ENCODE results near the gene ERH. TPM values are rescaled to one million over a fixed set of nuclear protein-coding genes. Genes with fewer than 3 reads are reported as not detected.

Gene ERH
- total RNA-seq, 4 donors from 2014 or later = 52.6 to 88.0 (median 74.3) TPM

GRCh38 chr14:69374235-69374634, 23.9 kb downstream of the ERH start:
- Histone ChIP-seq H3K9me3 (no peaks in the 10 kb centered on the region), H3K4me1 (no peaks in the 10 kb centered on the region), H3K27ac (no peak overlapping the region), H3K4me3 (replicated peaks in 1 of 3) (no peak overlapping the region), H3K36me3 (peaks cover 8 to 9% of the 10 kb centered on the region in 2 donors), H3K27me3 (no peaks in the 10 kb centered on the region)
- TF ChIP-seq CTCF (IDR thresholded peaks at IDR 0.05) = no peak
- TF ChIP-seq POLR2A (IDR thresholded peaks at IDR 0.05) = no peak
- intact Hi-C loops (cut with DNase I) = no loop called here
- DNase-seq = no peak

- H3K9me3 ChIP-seq = no peaks in the 10 kb centered on the region
- TF ChIP-seq CTCF (IDR thresholded peaks at IDR 0.05) (no peak), POLR2A (IDR thresholded peaks at IDR 0.05) (no peak)
- no peak overlapping the region for H3K27ac ChIP-seq
- intact Hi-C loops (cut with DNase I) = no loop called here
- no peak for DNase-seq
- no peak overlapping the region for H3K4me3 ChIP-seq (replicated peaks in 1 of 3)
- peaks cover 8 to 9% of the 10 kb centered on the region in 2 donors for H3K36me3 ChIP-seq
- WGBS, 2 donors = 0 to 80% methylated on average over 1 of the region's 1 CpG
- no peaks in the 10 kb centered on the region for H3K27me3 ChIP-seq
- no peaks in the 10 kb centered on the region for H3K4me1 ChIP-seq
Observed at GRCh38 chr14:69373104-69373503, 25.0 kb downstream of the ERH start.

GRCh38 chr14:69372146-69372545, 26.0 kb downstream of the ERH start:
- TF ChIP-seq CTCF (IDR thresholded peaks at IDR 0.05) = no peak
- no peak for TF ChIP-seq POLR2A (IDR thresholded peaks at IDR 0.05)
- Histone ChIP-seq H3K36me3 (peaks cover 8 to 9% of the 10 kb centered on the region in 2 donors), H3K27ac (no peak overlapping the region), H3K4me3 (replicated peaks in 1 of 3) (no peak overlapping the region), H3K27me3 (no peaks in the 10 kb centered on the region), H3K9me3 (no peaks in the 10 kb centered on the region), H3K4me1 (no peaks in the 10 kb centered on the region)
- intact Hi-C loops (cut with DNase I) = no loop called here
- no peak for DNase-seq
- WGBS, 2 donors = 89 to 100% methylated on average over 3 of the region's 3 CpGs

GRCh38 chr14:69370061-69370460, 28.0 kb downstream of the ERH start:
- intact Hi-C loops (cut with DNase I) = no loop called here
- Histone ChIP-seq H3K27me3 (no peaks in the 10 kb centered on the region), H3K36me3 (no peaks in the 10 kb centered on the region), H3K9me3 (no peaks in the 10 kb centered on the region), H3K27ac (no peak overlapping the region), H3K4me3 (replicated peaks in 1 of 3) (no peak overlapping the region), H3K4me1 (no peaks in the 10 kb centered on the region)
- 64 to 65% methylated on average over 5 of the region's 5 CpGs for WGBS, 2 donors
- DNase-seq = no peak
- TF ChIP-seq POLR2A (IDR thresholded peaks at IDR 0.05) = no peak

GRCh38 chr14:69368381-69368780, 29.7 kb downstream of the ERH start:
- no peaks in the 10 kb centered on the region for H3K9me3 ChIP-seq
- H3K4me1 ChIP-seq = no peaks in the 10 kb centered on the region
- intact Hi-C loops (cut with DNase I) = no loop called here
- no peak overlapping the region for H3K27ac ChIP-seq
- no peak for DNase-seq
- no peaks in the 10 kb centered on the region for H3K36me3 ChIP-seq
- no peak for TF ChIP-seq CTCF (IDR thresholded peaks at IDR 0.05)
- H3K27me3 ChIP-seq = no peaks in the 10 kb centered on the region
- WGBS, 2 donors = 60 to 84% methylated on average over 1 of the region's 1 CpG
- H3K4me3 ChIP-seq (replicated peaks in 1 of 3) = no peak overlapping the region

- H3K4me1 ChIP-seq = no peaks in the 10 kb centered on the region
- no peaks in the 10 kb centered on the region for H3K9me3 ChIP-seq
- no peaks in the 10 kb centered on the region for H3K36me3 ChIP-seq
- WGBS, 2 donors = 94 to 98% methylated on average over 4 of the region's 4 CpGs
- H3K27me3 ChIP-seq = no peaks in the 10 kb centered on the region
- no peak overlapping the region for H3K27ac ChIP-seq
- DNase-seq = no peak
- intact Hi-C loops (cut with DNase I) = no loop called here
- TF ChIP-seq POLR2A (IDR thresholded peaks at IDR 0.05) (no peak), CTCF (IDR thresholded peaks at IDR 0.05) (no peak)
- no peak overlapping the region for H3K4me3 ChIP-seq (replicated peaks in 1 of 3)
Observed at GRCh38 chr14:69366761-69367160, 31.3 kb downstream of the ERH start.

Measured in thyroid gland (tissue), 4 donors.